Measurements from ENCODE around the gene CATSPERE.
"Not testable (repeated sequence)": the region's sequence is repeated elsewhere in the genome, so short reads cannot be mapped to it uniquely, and the experiment has no call there.

CATSPERE gene

DNA sequence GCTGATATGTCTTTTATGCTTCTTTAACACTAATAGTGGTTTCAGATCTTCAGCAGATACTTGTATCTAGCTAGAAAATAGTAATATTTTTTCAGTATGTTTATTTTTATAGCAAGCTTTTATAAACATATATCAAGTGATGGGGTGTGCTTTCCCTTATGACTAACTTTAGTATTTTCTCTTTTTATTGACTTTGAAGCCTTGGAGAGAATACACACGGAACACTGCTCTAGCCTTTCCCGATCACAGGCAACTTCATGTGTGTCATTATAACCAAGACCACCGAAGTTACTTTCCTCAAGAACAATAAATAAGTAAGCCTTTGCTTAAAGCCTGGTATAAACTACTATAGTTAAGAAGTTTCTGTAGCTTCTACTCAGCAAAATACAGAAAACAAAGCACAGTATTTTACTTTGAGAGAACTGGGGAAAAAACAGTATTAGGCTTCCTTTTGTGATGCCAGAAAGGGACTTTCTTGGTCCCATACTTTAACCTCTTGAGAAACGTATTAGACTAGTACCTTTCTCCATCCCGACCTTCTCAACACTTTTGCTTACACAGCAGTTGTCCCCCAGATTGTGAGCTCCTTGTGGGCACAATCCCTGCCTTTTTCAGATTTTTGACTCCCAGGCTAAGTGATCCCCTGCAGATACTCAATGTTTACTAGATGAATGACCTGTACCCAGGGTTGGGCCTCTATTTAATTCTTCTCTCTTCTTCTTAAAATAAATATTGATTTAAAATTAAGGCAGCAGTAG, 12.6 kb upstream of the CATSPERE start:
- DNase-seq = no peak

DNA sequence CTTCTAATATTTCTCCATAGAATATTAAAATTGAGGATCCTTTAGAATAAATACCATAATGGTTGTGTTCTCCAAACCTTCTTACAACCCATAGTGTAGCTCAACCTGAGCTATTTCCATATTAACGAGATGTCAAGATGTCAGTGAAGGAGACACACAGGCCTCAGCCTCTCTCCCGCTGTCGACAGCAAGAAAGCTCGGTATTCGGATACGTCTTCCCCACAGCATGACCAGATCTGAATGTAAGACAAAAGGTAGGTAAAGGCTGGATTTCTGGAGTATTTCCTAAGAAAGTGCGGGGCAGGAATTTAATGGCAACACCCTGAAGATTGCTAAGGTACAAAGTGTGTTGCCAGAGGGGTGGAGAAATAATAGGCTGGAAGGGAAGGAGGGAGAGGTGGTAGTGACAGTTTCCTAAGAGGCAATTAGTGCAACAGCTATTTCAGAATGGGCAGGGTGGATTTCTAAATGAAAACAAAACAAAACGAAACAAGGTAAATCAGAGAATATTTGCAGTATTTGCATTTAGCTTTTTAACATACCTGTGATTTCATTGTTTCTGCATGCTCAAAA, 11.1 kb upstream of the CATSPERE start:
- no peak for DNase-seq

- DNase-seq = peak; percentile 51 to 76 (median 66)
Observed at GRCh38 chr1:244450597-244451538, 10.2 kb upstream of the CATSPERE start.

GRCh38 chr1:244451539-244451950, 9.5 kb upstream of the CATSPERE start, which contains the start of gene ADSS2:
TSS of gene ADSS2 (minus strand) at chr1:244451909. CDS start at chr1:244451817, 92 bp downstream.
- no peak for DNase-seq

GRCh38 chr1:244451951-244452795, 8.9 kb upstream of the CATSPERE start:
- peak; percentile 100 for DNase-seq

- DNase-seq = no peak
Observed at GRCh38 chr1:244454412-244454811, 6.7 kb upstream of the CATSPERE start.

GRCh38 chr1:244456586-244456985, 4.5 kb upstream of the CATSPERE start:
- no peak for DNase-seq

DNA sequence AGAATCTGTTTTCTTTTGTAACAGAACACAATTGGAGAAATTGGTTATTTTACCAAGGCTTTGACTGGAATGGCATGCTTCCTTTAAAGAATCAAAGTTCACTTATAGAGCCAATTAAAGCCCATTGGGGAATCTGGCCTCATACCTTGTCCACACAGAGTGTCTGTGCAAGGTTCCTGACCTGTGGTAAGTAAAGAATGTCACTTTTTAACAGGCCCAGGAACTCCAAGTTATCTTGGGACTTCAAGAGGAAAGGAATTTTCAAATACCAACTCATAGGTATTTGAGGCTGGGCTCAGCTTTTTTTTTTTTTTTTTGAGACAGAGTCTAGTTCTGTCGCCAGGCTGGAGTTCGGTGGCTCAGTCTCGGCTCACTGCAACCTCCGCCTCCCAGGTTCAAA, 2.3 kb upstream of the CATSPERE start:
- no peak for DNase-seq

GRCh38 chr1:244460197-244460596, 876 bp upstream of the CATSPERE start:
- peak in 3 of 4 experiments; percentile 20 to 22 (median 21) for DNase-seq

- DNase-seq = no peak
Observed at GRCh38 chr1:244466724-244467123, 5.7 kb downstream of the CATSPERE start.

DNA sequence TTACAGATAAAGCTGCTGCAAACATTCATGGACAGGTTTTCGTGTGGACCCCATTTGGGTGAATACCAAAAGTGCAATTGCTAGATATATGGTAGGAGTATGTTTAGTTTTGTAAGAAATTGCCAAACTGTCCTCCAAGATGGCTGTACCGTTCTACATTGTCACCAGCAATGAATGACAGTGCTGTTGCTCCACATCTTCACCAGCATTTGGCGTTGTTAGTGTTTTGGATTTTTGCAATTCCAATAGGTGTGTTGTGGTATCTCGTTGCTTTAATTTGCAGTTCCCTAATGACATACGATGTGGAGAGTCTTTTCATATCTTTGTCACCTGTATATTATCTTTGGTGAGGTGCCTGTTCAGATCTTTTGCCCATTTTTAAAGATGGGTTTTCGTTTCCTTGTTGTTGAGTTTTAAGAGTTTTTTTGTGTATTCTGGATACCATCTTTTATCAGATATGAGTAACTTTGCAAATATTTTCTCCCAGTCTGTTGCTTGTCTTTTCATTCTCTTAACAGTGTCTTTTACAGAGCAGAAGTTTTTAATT, 12.1 kb downstream of the CATSPERE start:
- DNase-seq = no peak

GRCh38 chr1:244484971-244485370, 23.9 kb downstream of the CATSPERE start:
- DNase-seq = not testable (repeated sequence)

DNA sequence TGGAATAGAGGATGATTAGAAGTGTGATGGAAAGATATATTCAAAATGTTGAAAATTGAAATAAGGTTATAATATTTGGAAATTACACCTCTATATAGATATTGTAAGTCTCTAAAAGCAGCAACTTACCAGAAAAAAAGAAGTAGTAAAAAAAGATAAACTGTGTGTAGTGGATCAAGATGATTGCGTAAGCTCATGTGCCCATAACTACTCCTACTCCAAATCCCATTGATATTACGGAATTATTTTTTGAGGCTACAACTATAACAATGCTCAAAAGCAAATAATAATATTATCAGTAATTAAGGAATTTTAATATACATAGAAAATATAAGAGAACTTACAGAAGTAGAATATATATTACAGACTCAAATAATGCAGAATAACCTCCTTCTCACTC, 33.6 kb downstream of the CATSPERE start:
- DNase-seq = no peak

DNA sequence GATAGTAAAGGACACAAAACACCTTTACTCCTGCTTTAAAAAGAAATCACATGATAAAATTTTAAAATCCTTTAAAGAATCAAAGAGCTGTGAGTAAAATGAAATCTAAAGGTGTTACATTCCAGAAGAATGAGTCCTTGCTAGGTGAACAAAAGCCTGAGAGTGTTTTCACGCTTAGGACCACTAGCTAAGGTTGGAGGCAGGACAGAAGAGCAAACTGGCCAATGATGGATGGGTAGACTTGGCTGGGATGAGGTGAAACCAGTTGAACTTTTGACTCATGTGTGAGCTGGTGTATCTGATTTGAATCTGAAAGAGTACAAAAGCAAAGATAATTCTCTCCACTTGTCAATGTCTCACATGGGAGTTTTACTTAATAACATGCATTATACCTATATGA, 35.1 kb downstream of the CATSPERE start:
- DNase-seq = no peak

DNA sequence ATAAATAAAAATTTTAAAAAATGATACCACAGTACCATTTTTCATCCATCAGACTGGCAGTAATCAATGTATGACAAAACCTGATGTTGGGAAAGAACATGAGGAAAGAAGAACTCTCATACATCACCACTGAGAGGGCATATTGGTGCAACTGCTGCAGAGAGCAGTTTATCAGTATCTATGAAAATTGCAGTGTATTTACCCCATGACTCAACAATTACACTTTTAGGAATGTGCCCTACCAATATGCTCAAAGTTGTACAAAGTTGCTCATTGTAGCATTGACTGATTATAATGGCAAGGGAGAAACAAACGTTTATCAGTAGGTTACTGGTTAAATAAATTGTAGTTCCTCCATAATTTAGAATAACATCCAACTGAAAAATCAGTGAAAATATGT, 36.7 kb downstream of the CATSPERE start:
- DNase-seq = no peak

- not testable (repeated sequence) for DNase-seq
Observed at GRCh38 chr1:244499484-244499883, 38.4 kb downstream of the CATSPERE start.

DNA sequence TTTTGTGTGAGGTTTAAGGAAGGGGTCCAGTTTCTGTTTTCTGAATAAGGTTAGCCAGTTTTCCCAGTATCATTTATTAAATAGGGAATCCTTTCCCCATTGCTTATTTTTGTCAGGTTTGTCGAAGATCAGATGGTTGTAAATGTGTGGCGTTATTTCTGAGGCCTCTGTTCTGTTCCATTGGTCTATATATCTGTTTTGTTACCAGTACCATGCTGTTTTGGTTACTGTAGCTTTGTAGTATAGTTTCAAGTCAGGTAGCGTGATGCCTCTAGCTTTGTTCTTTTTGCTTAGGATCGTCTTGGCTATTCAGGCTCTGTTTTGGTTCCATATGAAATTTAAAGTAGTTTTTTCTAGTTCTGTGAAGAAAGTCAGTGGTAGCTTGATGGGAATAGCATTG, 39.4 kb downstream of the CATSPERE start:
- not testable (repeated sequence) for DNase-seq

GRCh38 chr1:244502630-244503029, 41.6 kb downstream of the CATSPERE start:
- no peak for DNase-seq

DNA sequence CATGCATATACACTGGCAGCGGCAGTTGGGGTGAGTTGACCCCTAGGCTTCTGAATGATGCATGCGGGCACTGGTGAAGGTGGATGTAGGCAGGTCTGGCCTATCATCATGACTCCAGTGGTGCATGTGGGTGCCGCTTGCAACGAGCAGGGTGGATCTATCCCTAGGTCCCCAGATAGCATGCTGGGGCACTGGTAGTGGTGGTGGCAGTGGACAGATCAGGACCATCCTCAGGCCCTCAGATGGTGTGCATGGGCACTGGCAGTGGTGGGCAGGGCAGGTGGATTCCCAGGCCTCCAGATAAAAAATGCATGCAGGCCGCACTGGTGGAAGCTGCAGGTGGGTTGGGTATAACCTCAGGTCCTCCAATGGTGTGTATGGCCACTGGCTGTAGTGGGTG, 52.4 kb downstream of the CATSPERE start:
- DNase-seq = no peak

DNA sequence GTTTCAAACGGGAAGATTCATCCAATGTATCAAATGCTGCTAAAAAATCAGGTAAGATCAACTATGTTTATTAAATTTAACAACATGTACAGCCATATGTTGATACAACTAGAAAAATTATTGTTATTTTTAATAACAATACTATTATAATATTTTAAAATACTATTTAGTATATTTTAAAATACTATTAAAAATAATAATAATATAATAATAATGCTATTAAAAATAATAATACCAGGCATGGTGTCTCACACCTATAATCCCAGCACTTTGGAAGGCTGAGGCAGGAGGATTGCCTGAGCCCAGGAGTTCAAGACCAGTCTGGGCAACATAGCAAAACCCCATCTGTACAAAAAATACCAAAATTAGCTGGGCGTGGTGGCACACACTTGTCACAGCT, 54.6 kb downstream of the CATSPERE start:
- no peak for DNase-seq

DNA sequence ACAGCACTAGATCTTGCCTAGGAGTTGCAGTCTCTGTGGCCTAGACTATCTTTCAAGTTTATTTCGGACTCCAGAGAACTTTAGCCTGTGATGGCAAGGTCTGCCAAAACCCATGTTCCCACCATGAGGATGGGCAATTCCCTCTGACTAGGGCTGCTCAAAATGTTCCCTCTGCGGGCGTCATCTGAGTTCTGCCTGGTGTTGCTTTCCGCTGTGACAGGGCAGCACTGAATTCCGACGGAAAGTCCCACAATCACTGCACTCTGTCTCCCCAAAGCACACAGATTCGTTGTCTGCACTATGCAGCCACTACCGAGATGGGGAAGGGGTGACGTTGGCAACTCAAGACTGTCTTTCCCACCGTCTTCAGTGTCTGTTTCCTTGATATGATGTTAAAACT, 75.2 kb downstream of the CATSPERE start:
- no peak for DNase-seq

GRCh38 chr1:244545511-244545910, 84.4 kb downstream of the CATSPERE start:
- no peak for DNase-seq
